Hematopoietic multipotent progenitor cell treated with erythropoietin and hydrocortisone succinate and interleukin-3 and kit ligand, for 6 days (in vitro differentiated cells): Measurements from ENCODE around the gene CELF5.
"Not testable (repeated sequence)": the region's sequence is repeated elsewhere in the genome, so short reads cannot be mapped to it uniquely, and the experiment has no call there.

ENCODE experiments used
- DNase-seq: peaks from one replicate; pipeline ENCODE4 v3.0.0-alpha.2; 2015

CELF5 gene

DNA sequence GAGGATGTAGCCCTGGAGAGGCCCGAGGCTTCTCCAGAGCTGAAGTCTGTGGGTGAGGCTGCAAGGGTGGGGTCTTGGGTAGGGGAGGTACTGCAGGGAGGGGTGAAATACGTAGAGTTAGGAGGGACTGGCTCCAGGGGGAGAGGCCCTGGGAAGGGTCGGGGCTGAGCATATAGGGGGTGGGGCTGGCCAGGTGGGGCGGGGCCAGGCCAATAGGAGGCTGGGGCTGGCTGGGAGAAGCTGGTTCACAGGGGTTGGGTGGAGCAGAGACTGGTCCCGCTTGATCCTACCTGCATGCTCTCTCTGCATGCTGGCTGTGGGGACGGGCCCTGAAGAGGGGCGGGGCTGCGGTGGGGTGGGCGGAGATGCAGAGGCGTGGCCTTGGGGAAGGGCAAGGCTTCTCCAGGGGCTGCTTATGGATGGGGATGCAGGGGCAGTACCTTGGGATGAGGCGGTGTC is 51.9 kb downstream of the CELF5 start:
- no peak for DNase-seq

DNA sequence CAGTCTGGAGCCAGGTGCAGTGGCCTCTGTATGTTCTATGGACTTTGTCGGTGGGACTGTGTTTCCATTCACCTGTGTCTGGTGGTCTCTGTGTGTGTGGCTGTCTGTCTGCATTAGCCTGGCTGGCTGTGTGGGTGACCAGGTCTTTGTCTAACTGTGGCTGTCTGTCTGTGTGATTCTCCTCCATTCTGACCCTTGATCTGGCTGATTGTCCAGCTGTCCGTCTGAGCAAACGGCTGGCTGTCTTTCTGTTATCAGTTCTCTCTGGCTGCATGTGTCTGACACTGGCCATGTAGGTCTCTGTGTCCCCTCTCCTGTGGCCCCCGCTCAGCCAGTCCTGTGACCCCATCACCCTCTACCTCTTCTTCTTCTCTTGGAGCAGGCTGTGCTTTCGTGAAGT is 53.2 kb downstream of the CELF5 start:
- no peak for DNase-seq

DNA sequence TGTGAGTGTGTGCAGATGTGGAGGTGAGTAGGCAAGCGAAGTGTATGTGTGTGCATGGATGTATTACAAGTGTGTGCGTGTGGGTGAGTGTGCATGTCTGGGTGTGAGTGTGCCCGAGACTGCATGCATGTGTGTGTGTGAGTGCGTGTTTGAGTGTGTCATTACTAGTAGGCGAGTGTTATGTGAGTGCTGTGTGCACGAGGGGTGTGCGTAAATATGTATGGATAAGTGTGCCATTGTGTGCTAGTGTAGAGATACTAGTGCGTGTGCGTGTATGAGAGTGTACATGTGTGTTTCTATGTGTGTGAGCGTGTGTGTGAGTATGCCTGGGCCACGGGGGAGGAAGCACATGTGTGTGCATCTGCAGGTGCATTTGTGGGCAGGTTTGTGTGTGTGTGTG is 53.8 kb downstream of the CELF5 start:
- no peak for DNase-seq

DNA sequence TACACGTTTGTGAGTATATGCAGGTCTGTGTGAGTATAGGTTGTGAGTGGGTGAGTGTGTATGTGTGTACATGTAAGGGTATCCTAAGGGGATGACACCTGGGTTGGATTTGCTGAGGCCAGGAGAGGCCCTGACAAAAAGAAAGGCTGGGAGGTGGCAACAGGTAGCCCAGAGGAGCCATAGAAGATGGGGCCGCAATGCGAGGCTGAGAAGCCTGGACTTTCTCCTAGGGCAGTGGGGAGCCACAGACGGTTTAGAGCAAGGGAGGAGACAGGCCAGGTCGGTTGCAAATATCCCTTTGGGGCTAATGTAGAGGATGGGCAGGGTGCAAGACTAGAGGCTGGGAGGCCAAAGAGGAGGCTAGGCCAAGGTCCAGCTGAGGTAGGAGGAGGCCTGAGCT is 54.3 kb downstream of the CELF5 start:
- no peak for DNase-seq

- DNase-seq: no peak
Observed at GRCh38 chr19:3279306-3279705, 54.8 kb downstream of the CELF5 start.

- DNase-seq: no peak
Observed at GRCh38 chr19:3281026-3281425, 56.6 kb downstream of the CELF5 start.

GRCh38 chr19:3282155-3282554 is 57.7 kb downstream of the CELF5 start:
- DNase-seq: no peak

- DNase-seq: no peak
Observed at GRCh38 chr19:3282564-3282963, 58.1 kb downstream of the CELF5 start.

- DNase-seq: no peak
Observed at GRCh38 chr19:3283246-3283751, 58.8 kb downstream of the CELF5 start.

GRCh38 chr19:3283886-3284657 is 59.6 kb downstream of the CELF5 start:
- DNase-seq: no peak

DNA sequence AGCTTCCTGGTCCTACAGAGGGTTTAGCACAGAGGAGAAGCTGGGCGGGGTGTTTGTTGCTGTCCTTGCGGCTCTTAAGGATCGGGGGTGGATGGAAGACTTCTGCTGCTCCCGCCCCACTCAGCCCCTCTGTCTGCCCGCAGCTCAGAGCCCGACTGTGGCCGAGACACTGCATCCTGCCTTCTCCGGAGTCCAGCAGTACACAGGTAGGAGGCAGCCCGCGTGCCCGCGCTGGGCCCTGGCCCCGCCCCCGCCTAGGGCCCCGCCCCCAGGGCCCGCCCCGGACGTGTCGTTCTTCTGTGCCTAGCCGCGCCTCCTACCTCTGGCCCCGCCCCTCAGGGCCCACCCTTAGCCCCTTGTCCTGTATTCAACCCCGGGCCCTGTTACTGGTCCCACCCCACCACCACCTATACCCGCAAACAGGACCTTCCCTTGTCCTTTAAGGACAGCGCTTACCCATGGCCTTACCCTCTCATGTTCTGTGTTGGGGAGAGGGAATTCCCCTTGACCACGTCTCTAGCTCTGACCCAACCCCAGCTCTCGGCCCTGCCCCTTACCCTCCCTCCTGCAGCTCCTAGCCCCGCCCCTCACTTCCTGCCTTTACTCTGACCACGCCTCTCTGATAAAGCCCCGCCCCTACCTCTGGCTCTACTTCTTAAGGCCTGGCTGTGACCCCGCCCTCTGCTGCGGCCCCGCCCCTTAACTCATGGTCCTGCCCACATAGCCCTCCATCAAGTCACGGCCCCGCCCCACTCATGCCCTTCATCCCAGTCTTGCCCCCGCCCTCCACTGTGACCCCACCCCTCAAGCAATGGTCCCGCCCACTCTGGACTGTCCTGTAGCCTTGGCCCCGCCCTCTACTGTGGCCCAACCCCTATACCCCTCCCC is 60.5 kb downstream of the CELF5 start:
- peak; percentile 84 for DNase-seq

- no peak for DNase-seq
Observed at GRCh38 chr19:3285647-3286176, 61.3 kb downstream of the CELF5 start.

DNA sequence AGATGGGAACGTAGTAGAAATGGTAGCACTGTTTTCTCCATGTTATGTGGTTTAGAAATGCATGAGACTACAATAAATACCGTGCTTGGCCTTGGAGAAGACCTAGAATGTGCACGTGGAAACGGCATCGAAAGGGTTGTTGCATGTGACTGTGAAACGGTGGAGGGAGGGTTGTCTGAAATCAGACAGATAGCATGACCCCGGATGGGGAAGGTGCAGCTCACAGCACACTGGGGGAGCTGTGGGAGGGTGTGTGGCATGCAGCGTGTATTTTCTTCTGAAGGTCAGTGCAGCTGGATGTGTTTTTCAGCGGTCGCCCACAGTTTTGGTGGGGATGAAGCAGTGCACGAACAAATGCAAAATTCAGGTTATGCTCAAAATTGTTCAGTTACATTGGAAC is 63.4 kb downstream of the CELF5 start:
- no peak for DNase-seq

DNA sequence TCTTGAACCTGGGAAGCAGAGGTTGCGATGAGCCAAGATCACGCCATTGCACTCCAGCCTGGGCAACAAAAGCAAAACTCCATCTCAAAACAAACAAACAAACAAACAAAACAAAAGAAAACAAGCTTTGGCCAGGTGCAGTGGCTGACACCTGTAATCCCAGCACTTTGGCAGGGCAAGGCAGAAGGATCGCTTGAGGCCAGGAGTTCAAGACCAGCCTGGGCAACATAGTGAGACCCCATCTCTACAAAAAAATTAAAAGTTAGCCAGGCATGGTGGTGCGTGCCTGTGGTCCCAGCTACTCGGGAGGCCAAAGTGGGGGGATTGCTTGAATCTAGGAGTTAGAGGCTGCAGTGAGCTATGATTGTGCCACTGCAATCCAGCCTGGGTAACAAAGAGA is 64.0 kb downstream of the CELF5 start:
- not testable (repeated sequence) for DNase-seq

- DNase-seq: no peak
Observed at GRCh38 chr19:3289971-3290569, 65.6 kb downstream of the CELF5 start.

GRCh38 chr19:3290858-3291257 is 66.4 kb downstream of the CELF5 start:
- DNase-seq: not testable (repeated sequence)

DNA sequence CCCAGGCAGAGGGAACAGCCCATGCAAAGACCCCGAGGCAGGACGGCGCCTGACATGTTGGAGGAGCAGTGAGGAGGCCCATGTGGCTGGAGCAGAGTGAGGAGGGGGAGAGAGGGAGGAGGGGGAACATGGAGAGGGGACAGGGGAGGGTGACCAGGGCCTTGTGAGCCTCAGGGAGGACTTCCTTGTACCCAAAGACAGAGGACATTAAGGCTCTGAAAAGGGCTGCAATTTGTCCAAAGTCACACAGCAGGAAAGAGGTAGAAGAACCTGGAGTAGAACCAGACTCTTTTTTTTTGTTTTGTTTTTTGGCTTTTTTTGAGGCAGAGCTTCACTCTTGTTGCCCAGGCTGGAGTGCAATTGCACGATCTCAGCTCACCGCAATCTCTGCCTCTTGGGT is 67.2 kb downstream of the CELF5 start:
- DNase-seq: no peak

GRCh38 chr19:3292958-3293529 is 68.6 kb downstream of the CELF5 start:
- no peak for DNase-seq

GRCh38 chr19:3293560-3293959 is 69.1 kb downstream of the CELF5 start:
- DNase-seq: no peak

GRCh38 chr19:3294080-3294850 is 69.8 kb downstream of the CELF5 start:
- DNase-seq: no peak

GRCh38 chr19:3295581-3295980 is 71.1 kb downstream of the CELF5 start:
- no peak for DNase-seq

DNA sequence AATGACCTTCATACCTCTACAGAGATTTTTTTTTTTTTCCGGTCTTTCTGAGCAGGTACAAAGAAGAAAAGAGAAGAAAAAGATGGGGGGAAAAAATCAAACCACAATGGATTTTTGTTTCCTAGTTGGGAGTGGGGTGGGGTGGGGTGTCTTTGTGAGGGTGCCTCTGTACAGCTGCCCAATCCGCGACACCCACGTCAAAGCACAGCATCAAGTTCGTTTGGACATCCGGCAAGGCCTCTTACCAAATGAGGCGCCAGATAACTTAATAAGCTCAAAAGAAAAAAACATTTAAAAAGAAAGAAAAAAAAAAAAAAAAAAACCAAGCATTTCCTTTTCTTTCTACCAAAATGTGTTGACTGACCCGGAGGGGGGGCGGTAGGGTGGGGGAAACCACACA is 71.6 kb downstream of the CELF5 start:
- DNase-seq: no peak
